ENCODE measurements around the gene PRADC1. TPM values are rescaled to one million over a fixed set of nuclear protein-coding genes. Genes with fewer than 3 reads are reported as not detected.
"Not testable (repeated sequence)": the region's sequence is repeated elsewhere in the genome, so short reads cannot be mapped to it uniquely, and the experiment has no call there.

Gene PRADC1
- total RNA-seq, 1 donor from 2014 or later: 11.4 TPM

- DNase-seq (ENCODE audit: low spot score): no peak
- H3K9me3 Mint-ChIP-seq: no peaks in the 10 kb centered on the region
- peak within 1 kb of the TSS; percentile 13 for H3K4me3 Mint-ChIP-seq (ENCODE audit: low read depth)
- intact Hi-C loops (cut with micrococcal nuclease): no loop called here
- peaks cover 43% of the 10 kb centered on the region for H3K27me3 Mint-ChIP-seq (ENCODE audit: low read depth)
- no peaks in the 10 kb centered on the region for H3K36me3 Mint-ChIP-seq (ENCODE audit: low read depth)
- no peak within 1 kb of the TSS for H3K27ac Mint-ChIP-seq
- H3K4me1 Mint-ChIP-seq (ENCODE audit: low read depth): no peaks in the 10 kb centered on the region
These were observed 30.6 kb downstream of the PRADC1 start, which contains the start of gene NOTO for GRCh38 chr2:73202156-73203054. NOTO (plus strand) TSS chr2:73202574; CDS start chr2:73202667, 93 bp downstream.

- H3K27me3 Mint-ChIP-seq (ENCODE audit: low read depth): peaks cover 41% of the 10 kb centered on the region
- H3K4me1 Mint-ChIP-seq (ENCODE audit: low read depth); H3K4me3 Mint-ChIP-seq (ENCODE audit: low read depth); H3K9me3 Mint-ChIP-seq; H3K36me3 Mint-ChIP-seq (ENCODE audit: low read depth); intact Hi-C loops (cut with micrococcal nuclease); H3K27ac Mint-ChIP-seq; DNase-seq (ENCODE audit: low spot score): not testable (repeated sequence)
These were observed 32.8 kb downstream of the PRADC1 start for GRCh38 chr2:73200281-73200680.

DNA sequence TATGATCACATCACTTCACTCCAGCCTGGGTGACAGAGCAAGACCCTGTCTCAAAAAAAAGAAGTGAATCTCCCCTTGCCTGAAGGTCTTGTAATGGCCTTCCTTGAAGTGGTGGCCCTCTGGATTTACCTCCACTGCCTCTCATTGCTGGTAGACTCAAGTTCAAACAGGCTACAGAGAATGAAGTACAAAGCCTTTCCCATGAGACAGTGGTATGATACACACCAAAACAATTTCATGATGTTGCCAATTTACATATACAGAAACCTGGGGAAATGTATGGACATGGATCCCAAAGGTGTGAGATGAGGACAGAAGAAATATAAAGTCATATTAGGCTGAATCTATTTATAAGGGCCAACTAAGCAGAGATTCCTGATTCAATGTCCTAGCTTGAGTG is 35.5 kb downstream of the PRADC1 start:
- no peaks in the 10 kb centered on the region for H3K36me3 Mint-ChIP-seq (ENCODE audit: low read depth)
- H3K9me3 Mint-ChIP-seq: no peaks in the 10 kb centered on the region
- H3K27me3 Mint-ChIP-seq (ENCODE audit: low read depth): peaks cover 27% of the 10 kb centered on the region
- intact Hi-C loops (cut with micrococcal nuclease): no loop called here
- H3K4me3 Mint-ChIP-seq (ENCODE audit: low read depth): no peak overlapping the region
- H3K4me1 Mint-ChIP-seq (ENCODE audit: low read depth): no peaks in the 10 kb centered on the region
- no peak for DNase-seq (ENCODE audit: low spot score)
- no peak overlapping the region for H3K27ac Mint-ChIP-seq

DNA sequence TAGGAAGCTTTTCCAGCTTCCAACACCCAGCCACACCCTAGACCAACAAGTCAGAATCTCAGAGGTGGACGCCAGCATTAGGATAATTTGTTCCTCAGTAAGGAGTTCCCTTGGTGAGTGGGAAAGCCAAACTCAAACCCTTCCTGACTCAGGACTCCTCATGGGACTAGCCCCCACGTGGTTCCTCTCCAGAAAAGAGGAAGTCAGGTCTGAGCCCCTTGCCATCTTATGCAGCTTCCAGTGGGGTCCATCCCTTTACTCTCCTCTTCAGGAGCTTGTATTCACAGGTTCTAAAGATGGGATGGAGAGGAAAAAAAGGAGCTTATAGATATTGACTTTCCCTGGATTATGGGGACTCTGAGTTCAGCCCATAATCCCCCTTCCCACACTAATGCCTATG is 45.5 kb downstream of the PRADC1 start:
- Mint-ChIP-seq H3K4me3 (ENCODE audit: low read depth) (no peak overlapping the region), H3K4me1 (ENCODE audit: low read depth) (no peaks in the 10 kb centered on the region), H3K27ac (no peak overlapping the region), H3K27me3 (ENCODE audit: low read depth) (peaks cover 21% of the 10 kb centered on the region), H3K36me3 (ENCODE audit: low read depth) (no peaks in the 10 kb centered on the region), H3K9me3 (no peaks in the 10 kb centered on the region)
- no peak for DNase-seq (ENCODE audit: low spot score)
- intact Hi-C loops (cut with micrococcal nuclease): no loop called here

DNA sequence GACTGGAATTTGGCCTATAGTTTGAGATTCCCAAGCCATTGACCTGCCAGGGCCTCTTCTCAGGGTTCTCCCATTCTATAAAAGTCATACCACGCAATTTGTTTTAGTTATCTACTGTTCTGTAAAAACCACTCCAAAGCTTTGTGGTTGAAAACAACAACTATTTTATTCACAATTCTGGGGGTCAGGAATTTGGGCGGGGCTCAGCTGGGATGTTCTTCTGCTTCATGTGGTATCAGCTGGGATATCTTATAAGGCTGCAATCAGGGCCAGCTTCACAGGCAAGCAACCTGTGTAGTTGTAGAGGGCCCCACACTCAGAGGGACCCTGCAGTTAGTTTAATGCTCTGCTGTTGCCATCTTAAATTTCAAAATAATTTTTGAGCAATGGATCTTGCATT is 47.1 kb downstream of the PRADC1 start:
- intact Hi-C loops (cut with micrococcal nuclease): no loop called here
- no peaks in the 10 kb centered on the region for H3K9me3 Mint-ChIP-seq
- no peak overlapping the region for H3K27ac Mint-ChIP-seq
- peaks cover 4% of the 10 kb centered on the region for H3K4me1 Mint-ChIP-seq (ENCODE audit: low read depth)
- no peaks in the 10 kb centered on the region for H3K36me3 Mint-ChIP-seq (ENCODE audit: low read depth)
- peaks cover 24% of the 10 kb centered on the region for H3K27me3 Mint-ChIP-seq (ENCODE audit: low read depth)
- H3K4me3 Mint-ChIP-seq (ENCODE audit: low read depth): no peak overlapping the region
- DNase-seq (ENCODE audit: low spot score): no peak

Other genes starting within 250 kb of the PRADC1 start
- gene SFXN5, start 161.5 kb downstream of the PRADC1 start, total RNA-seq: 18.4 and 18.5 TPM in 2 replicates
- 10.7 and 11.7 TPM in 2 replicates for gene RAB11FIP5, start 120.3 kb downstream of the PRADC1 start, total RNA-seq
- gene NOTO, start 30.7 kb downstream of the PRADC1 start, total RNA-seq: not detected in 2 replicates
- gene SMYD5, start 19.0 kb downstream of the PRADC1 start, total RNA-seq: 48.7 and 51.4 TPM in 2 replicates
- 562 and 584 TPM in 2 replicates for gene CCT7, start 1.1 kb upstream of the PRADC1 start, total RNA-seq
- gene FBXO41, start 51.2 kb upstream of the PRADC1 start, total RNA-seq: 25.3 and 25.7 TPM in 2 replicates
- 0.46 and 0.53 TPM in 2 replicates for gene EGR4, start 60.3 kb upstream of the PRADC1 start, total RNA-seq
- 19.0 and 21.6 TPM in 2 replicates for gene ALMS1, start 152.6 kb upstream of the PRADC1 start, total RNA-seq

Data from activated T-helper 2 cell treated with anti-CD3 and anti-CD28 coated beads, Interferon-gamma antibody, Interleukin-2, Interleukin-4, amounts not matched to agents 10 μg/mL and 5 μg/mL and 100 μg/mL, durations not matched to agents 14 hours and 24 hours and 36 hours (primary cell).